GM21526 (cell line): Measurements from ENCODE around the gene LMOD1.
"Not testable (repeated sequence)": the region's sequence is repeated elsewhere in the genome, so short reads cannot be mapped to it uniquely, and the experiment has no call there.

Source experiments
- ATAC-seq: cut with Tn5 transposase; IDR thresholded peaks from one replicate; pipeline ENCODE4 v1.9.1; 2021; ENCODE audit warnings: moderate library complexity; ENCODE audit not compliant: unreplicated experiment, low FRiP score

The LMOD1 gene

GRCh38 chr1:201880928-201881571, 65.3 kb downstream of the LMOD1 start:
- ATAC-seq = no peak

GRCh38 chr1:201877877-201878401, 68.4 kb downstream of the LMOD1 start:
- ATAC-seq = no peak

- no peak for ATAC-seq
Measured at GRCh38 chr1:201876148-201876818, 70.1 kb downstream of the LMOD1 start.

GRCh38 chr1:201874672-201875071, 71.7 kb downstream of the LMOD1 start:
- no peak for ATAC-seq

- no peak for ATAC-seq
Measured at GRCh38 chr1:201870397-201870796, 76.0 kb downstream of the LMOD1 start.

- no peak for ATAC-seq
Measured at GRCh38 chr1:201861448-201861847, 84.9 kb downstream of the LMOD1 start.

GRCh38 chr1:201859424-201859823, 86.9 kb downstream of the LMOD1 start:
- no peak for ATAC-seq

GRCh38 chr1:201856722-201857121, 89.6 kb downstream of the LMOD1 start:
- not testable (repeated sequence) for ATAC-seq

- ATAC-seq = no peak
Measured at GRCh38 chr1:201851949-201852348, 94.4 kb downstream of the LMOD1 start.

GRCh38 chr1:201850053-201850397, 96.3 kb downstream of the LMOD1 start:
- ATAC-seq = no peak

- no peak for ATAC-seq
Measured at GRCh38 chr1:201849372-201850052, 96.8 kb downstream of the LMOD1 start.

GRCh38 chr1:201848230-201848629, 98.1 kb downstream of the LMOD1 start:
- no peak for ATAC-seq

- no peak for ATAC-seq
Measured at GRCh38 chr1:201847150-201847549, 99.2 kb downstream of the LMOD1 start.
